SH-SY5Y (cell line): ENCODE measurements around the gene CCDC102B.

ENCODE experiments used
- GATA2 ChIP-seq: IDR thresholded peaks from 2 replicates; pipeline ENCODE4 v1.6.1; 2011; ENCODE audit warnings: mild to moderate bottlenecking, low read depth, low read length
- GATA3 ChIP-seq: IDR thresholded peaks from 2 replicates; pipeline ENCODE4 v1.6.1; 2011; ENCODE audit warnings: low read depth, mild to moderate bottlenecking, low read length, moderate library complexity

- TF ChIP-seq GATA2 (no peak), GATA3 (no peak)
Observed at GRCh38 chr18:68817584-68817983, 19.7 kb downstream of the CCDC102B start.
